ENCODE results near the gene MYH14. TPM values are rescaled to one million over a fixed set of nuclear protein-coding genes. Genes with fewer than 3 reads are reported as not detected.

The MYH14 gene
- total and polyA plus RNA-seq, 2 of the 4 experiments (the other 2 are of a cell fraction) = not detected

DNA sequence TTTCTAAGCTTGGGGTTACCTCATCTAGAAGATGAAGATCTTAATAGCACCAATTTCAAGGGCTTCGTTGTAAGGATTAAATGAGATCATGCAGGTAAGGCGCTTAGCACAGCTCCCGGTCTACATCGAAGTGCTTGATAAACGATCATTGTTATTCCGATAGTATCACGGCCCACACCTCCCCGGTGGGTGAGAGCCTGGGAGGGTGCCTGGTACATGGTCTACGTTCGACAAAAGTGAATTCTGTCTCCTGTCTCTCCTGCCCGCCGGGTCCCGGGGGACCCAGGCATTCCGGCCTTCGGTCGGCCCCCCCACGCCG is 501 bp upstream of the MYH14 start:
- peaks cover 3% of the 10 kb centered on the region; the same call in 1 of the 2 replicates for H3K27me3 ChIP-seq (ENCODE audit: control insufficient read depth, insufficient read depth, low read length)
- no peak overlapping the region for H3K23ac ChIP-seq (ENCODE audit: low read depth, low read length)
- no peak overlapping the region for H3K18ac ChIP-seq (ENCODE audit: low read depth, low read length)
- intact Hi-C loops (cut with micrococcal nuclease) = no loop called here
- H3K4me2 ChIP-seq (ENCODE audit: low read depth, low read length) = no peak overlapping the region
- no peaks in the 10 kb centered on the region for H3K79me1 ChIP-seq (ENCODE audit: low read depth in 1 of 2, low read length in 2 of 2)
- no peak overlapping the region for H4K5ac ChIP-seq (ENCODE audit: low read depth, low read length)
- no peak overlapping the region for H2BK15ac ChIP-seq (ENCODE audit: low read depth, low read length)
- 7% methylated on average over 8 of the region's 18 CpGs; no CpG with 5 or more reads in 1 of the 2 experiments for WGBS, 2 experiments (ENCODE audit: extremely low coverage in 2 of 2, insufficient read length in 1 of 2)
- H3K9ac ChIP-seq (ENCODE audit: low read depth, low read length) = no peak overlapping the region
- DNase-seq = no peak
- no peak overlapping the region for H3K27ac ChIP-seq (ENCODE audit: insufficient read depth, low read length)
- BruUV-seq (replicated peaks) = no TSS peak
- in situ Hi-C loops (cut with MboI; ENCODE audit: low sequenced_read_pairs) = no loop called here
- H3K4me3 ChIP-seq (ENCODE audit: insufficient read depth, low read depth, low read length) = no peak overlapping the region
- H2AK5ac ChIP-seq (ENCODE audit: low read depth, low read length) = no peak overlapping the region
- no peaks in the 10 kb centered on the region for H3K4me1 ChIP-seq (ENCODE audit: control insufficient read depth, insufficient read depth, low read length)
- no peak overlapping the region for H4K8ac ChIP-seq (ENCODE audit: low read depth in 2 of 2, low read length in 2 of 2)
- no peak overlapping the region for H3K4ac ChIP-seq (ENCODE audit: low read depth, low read length)
- H4K91ac ChIP-seq (ENCODE audit: insufficient read depth, low read depth, low read length) = no peak overlapping the region
- TF ChIP-seq, protein P1, sequence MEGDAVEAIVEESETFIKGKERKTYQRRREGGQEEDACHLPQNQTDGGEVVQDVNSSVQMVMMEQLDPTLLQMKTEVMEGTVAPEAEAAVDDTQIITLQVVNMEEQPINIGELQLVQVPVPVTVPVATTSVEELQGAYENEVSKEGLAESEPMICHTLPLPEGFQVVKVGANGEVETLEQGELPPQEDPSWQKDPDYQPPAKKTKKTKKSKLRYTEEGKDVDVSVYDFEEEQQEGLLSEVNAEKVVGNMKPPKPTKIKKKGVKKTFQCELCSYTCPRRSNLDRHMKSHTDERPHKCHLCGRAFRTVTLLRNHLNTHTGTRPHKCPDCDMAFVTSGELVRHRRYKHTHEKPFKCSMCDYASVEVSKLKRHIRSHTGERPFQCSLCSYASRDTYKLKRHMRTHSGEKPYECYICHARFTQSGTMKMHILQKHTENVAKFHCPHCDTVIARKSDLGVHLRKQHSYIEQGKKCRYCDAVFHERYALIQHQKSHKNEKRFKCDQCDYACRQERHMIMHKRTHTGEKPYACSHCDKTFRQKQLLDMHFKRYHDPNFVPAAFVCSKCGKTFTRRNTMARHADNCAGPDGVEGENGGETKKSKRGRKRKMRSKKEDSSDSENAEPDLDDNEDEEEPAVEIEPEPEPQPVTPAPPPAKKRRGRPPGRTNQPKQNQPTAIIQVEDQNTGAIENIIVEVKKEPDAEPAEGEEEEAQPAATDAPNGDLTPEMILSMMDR (conservative IDR thresholded peaks at IDR 0.05; ENCODE audit: low read depth, low read length) = no peak
- no peak for ATAC-seq (ENCODE audit: low read depth)
- ChIA-PET POLR2A (ENCODE audit: unreplicated experiment) (no interaction called here), CTCF (no interaction called here)
- no peaks in the 10 kb centered on the region for H3K9me1 ChIP-seq (ENCODE audit: insufficient read depth, low read length)
- H2BK20ac ChIP-seq (ENCODE audit: low read depth, low read length) = no peak overlapping the region
- H3K36me3 ChIP-seq (ENCODE audit: control insufficient read depth, insufficient read depth, low read length) = no peaks in the 10 kb centered on the region
- H2BK120ac ChIP-seq (ENCODE audit: low read depth, low read length) = no peak overlapping the region
- dilution Hi-C loops (cut with HindIII; ENCODE audit: low sequenced_read_pairs, unreplicated experiment) = no loop called here
- H2AK9ac ChIP-seq (replicated peaks; ENCODE audit: low read depth, low read length, poor library complexity) = no peak overlapping the region
- no peak overlapping the region for H3K56ac ChIP-seq (ENCODE audit: extremely low read depth, insufficient read depth, low read length)
- peaks cover 7% of the 10 kb centered on the region; the same call in 1 of the 2 replicates for H3K9me3 ChIP-seq (ENCODE audit: control insufficient read depth, insufficient read depth, low read length)
- H2BK5ac ChIP-seq (ENCODE audit: low read depth, low read length, poor library complexity, severe bottlenecking) = no peak overlapping the region
- H4K20me1 ChIP-seq (ENCODE audit: insufficient read depth, low read length) = no peaks in the 10 kb centered on the region
- no peak overlapping the region for H3K14ac ChIP-seq (replicated peaks; ENCODE audit: low read depth, low read length)
- H2AFZ ChIP-seq (replicated peaks; ENCODE audit: low read length, poor library complexity) = no peak overlapping the region

Measured in IMR-90 (cell line).